Stimulated activated CD4-positive, alpha-beta T cell treated with anti-CD3 and anti-CD28 coated beads, TNF-alpha, amount 100 ng/mL, for 1 hour (primary cell): ENCODE measurements around the gene EPO.

Experiments used
- DNase-seq, 3 donors: peaks; one replicate each; pipeline ENCODE4 v3.0.0-alpha.2; 2020; ENCODE audit warnings: low read depth in 3 of 3, low spot score in 1 of 3

The EPO gene

DNA sequence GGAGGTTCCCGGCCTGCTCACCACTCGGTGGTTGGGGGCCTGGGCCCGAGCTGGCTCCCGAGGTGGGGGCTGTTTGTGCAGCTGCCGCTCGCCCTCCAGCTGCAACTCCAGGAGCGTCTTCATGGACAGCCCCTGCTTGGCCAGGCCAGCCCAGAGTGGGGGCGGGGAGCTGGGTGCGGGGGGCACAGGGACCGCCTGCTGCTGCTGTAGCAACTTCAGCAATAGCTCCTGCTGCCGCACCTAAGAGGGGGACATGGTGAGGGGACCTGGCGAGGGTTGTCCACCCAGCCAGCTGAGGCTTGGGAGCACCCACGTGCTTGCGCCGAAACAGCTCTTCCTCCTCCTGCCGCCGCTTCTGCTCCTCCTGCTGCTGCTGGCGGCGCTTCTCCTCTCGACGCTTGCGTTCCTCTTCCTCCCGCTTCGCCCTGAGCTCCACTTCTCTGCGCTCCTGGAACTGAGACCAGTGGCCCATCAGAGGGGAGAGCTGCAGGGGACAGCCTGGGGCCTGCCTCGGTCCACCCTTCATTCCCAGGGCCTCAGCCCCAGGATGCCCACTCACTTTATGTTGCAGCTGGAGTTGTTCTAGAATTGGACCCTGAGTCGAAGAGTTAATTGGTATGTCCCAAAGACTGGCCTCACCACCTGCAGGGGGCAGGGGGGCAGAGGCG is 37.1 kb upstream of the EPO start:
- no peak for DNase-seq

GRCh38 chr7:100683659-100684533 is 36.4 kb upstream of the EPO start:
- no peak for DNase-seq

DNA sequence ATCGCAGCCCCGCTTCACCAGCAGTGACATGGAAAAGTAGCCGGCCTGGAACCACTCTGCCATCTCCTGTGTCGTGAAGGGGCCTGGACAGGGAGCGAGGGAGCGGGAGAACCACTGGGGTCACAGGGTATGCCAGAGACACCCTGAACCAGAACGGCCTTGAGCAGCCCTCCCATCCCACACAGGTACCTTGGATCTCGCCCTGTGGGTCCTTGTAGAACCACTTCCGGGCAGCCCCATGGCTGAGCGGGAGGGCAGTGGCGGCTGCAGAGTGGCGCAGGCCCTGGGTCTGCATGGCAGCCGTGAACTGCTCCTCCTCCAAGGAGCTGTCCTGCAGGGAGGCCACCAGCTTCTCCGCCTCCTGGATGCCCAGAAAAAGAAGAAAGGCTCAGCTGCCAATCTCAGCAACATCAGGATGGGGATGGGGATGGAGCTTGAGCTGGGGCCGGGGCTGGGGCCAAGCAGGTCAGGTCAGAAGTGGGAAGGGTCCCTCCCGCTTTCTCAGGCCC is 35.7 kb upstream of the EPO start:
- no peak for DNase-seq

DNA sequence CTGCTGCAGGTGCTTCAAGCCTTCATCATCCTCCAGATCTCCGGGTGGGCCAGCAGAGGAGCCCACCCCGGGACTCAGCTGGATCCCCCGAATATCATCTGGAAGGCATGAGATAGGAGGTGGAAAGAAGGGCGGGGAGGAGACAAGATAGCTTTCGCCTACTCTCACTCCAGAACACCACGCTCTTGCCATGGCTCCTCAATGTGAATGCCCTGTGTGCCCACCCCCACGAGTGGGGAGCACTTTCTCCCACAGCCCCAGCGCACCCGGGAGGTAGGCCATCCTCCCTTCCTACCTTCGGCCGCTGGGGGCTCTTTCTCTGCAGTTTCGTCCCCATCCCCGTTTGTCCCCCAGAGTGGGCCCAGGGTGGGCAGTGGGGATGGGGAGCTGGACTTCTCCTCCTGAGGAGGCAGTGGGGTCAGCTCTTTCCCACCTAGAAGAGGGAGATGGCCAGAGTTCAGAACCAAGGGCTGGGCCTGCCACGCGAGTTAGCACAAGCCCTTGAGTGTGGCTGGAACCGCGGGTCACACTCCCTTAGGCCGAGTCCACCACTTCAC is 35.1 kb upstream of the EPO start:
- no peak for DNase-seq

DNA sequence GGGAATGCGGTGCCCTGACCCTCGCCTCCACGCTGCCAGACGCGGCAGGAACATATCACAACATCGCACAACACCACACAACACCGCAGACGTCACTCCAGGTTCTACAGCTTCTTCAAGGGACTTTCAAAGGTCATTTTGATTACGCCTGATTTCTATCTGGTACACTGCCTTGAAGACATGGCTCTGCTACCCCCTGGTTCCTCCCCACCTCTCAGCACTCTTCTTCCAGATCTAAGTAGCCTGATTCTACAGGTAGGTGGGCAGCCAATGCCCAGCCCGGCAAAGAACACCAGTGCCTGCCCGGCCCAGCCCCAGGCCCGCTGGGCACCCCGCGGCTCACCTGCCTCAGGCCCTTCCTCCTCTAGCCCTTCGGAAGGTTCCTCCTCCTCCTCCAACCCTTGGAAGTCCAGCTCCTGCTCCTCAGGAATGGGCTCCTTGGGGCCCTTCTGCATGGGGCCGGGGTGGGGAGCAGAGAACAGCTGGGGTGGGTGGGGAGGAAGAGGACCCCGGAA is 34.6 kb upstream of the EPO start:
- no peak for DNase-seq

GRCh38 chr7:100686201-100686821 is 34.0 kb upstream of the EPO start:
- no peak for DNase-seq

DNA sequence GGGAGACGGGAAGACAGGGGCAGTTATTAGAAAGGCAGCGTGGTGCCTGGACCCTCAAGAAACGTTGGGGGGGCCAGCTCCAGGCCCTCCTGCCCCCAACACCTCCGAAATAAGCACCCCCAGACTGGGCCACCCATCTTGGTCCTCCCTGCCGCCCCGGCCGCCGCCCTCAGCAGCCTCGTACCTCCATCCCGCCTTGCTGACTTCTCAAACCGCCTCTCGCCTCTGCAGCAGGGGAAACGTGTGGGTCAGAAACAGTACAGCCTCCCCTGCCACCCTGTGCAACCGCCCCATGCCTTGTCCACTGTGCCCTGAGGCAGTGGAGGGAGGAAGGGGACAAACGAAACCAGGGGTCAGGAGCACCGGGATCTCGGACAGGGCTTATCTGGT is 33.5 kb upstream of the EPO start:
- DNase-seq, result no peak

DNA sequence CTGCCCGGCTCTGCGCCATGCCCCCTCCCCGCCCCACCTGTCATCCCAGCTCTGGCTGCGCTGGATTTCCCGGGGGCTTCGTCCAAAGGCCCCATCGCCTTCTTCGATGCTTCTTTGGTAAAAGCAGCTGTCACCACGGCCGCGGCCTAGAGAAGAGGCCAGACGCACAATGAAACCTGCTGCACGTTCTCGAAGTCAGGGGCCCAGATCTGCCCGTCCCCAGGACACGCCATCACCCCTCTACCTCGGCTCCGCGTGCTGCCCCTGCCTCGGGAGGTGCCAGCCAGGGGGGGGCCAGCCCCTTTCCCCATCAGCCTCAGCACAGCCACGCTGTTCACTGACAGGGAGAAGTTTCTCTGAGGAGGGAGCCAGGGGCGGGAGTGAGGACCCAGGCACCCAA is 33.0 kb upstream of the EPO start:
- DNase-seq, result no peak

- no peak for DNase-seq
These were observed 32.4 kb upstream of the EPO start for GRCh38 chr7:100687751-100688300.

DNA sequence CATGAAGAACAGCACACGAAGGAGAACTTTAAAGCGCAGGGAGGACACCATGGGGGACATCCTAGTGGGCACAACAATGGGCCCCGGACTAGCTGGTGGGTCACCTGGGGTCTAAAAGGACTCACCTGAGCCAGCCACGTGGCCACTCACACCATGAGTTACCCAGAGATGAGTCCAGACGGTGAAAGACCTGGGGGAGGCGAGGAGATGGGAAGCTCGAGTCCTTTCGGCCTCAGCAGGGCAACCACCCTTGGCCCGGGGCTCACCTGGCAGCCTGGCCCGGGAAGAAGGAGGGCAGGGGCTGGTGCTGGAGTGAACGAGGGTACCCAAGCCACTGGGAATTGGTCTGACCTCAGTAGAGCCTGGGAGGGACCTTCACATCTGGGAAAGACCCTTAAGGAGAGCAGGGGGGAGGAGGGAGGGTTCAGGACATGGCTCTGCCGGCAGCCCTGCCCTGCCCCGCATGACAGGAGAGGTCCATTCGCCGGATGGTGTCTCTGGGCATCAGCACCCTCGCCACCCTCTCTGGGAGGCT is 31.9 kb upstream of the EPO start:
- DNase-seq, result no peak

- DNase-seq, result no peak
These were observed 30.8 kb upstream of the EPO start for GRCh38 chr7:100689230-100690135.

GRCh38 chr7:100691676-100692577 is 28.3 kb upstream of the EPO start:
- DNase-seq, result peak; percentile 57 to 75 (median 68)

GRCh38 chr7:100692578-100692961 is 27.7 kb upstream of the EPO start:
- DNase-seq, result no peak

GRCh38 chr7:100693312-100694097 is 26.8 kb upstream of the EPO start:
- DNase-seq, result no peak

DNA sequence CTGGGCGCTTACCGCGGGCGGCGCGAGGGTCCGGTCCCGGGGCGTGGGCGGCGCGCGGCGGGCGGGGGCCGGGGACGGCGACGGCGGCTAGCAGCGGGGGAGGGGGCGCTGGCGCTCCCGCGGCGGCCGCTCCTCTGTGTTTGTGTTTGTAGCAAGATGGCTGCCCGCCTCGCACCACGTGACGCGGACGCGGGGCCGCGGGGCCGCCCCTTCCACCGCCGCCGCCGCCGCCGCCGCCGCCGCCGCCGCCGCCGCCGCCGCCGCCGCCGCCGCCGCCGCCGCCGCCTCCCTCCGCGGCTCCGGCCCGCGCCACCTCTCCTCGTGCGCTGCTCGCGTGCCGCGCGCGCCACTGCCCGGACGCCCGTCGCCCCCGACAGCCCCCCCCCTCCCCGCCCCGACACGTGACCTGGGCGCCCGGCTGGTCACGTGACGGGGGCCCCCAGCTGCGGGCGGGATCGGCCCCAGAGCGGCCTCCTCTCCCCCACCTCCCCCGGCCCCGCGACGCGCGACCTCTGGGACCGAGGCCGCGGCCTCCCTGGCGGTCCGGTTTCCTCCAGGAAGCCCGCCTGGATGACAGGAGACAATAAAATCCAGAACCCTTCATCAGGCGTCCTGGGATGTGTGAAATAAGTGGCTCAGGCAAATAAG is 26.0 kb upstream of the EPO start, which contains the start of gene GIGYF1:
Gene GIGYF1, minus strand, starts transcription at position 153 of the 648 bp plus-strand sequence. CDS start 6,012 bp downstream, outside the sequence.
- DNase-seq, result peak in 2 of 3 donors; percentile 33 to 58

GRCh38 chr7:100696123-100696521 is 24.1 kb upstream of the EPO start:
- DNase-seq, result no peak

GRCh38 chr7:100699018-100699417 is 21.2 kb upstream of the EPO start:
- no peak for DNase-seq
